ENCODE measurements around the gene SHTN1.

SHTN1 gene

DNA sequence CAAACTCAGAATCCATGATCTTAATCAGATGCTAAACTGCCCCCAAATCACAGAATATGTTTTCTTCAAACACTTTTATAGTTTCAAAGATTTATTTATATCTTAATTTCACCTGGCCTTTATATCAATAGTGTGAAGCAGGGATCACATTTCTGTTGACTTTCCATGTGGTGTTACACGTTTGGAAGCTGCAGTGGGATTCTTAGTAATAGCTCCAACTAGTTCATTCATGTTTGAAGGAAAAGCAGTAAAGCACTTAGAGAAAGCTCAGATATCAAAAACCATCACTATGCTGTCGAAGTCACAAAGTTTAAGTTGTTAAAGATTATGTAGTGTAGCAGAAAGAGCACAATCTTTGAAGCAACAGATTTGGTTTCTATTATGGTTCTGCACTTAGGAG, 138.9 kb downstream of the SHTN1 start:
- DNase-seq, result no peak

DNA sequence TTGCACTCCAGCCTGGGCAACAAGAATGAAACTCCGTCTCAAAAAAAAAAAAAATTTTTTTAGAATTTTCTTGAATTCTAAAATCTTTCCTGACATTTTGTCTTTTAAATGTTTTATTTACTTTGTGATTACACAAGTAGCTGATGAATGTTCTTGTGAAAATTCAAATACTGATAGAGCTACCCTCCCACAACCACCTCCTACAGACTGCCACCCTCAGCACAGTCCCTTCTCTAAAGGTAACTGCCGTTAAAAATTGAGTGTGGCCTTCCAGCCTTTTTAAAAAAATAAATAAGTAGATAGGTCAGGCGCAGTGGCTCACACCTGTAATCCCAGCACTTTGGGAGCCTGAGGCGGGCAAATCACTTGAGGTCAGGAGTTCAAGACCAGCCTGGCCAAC, 140.6 kb downstream of the SHTN1 start:
- no peak for DNase-seq

DNA sequence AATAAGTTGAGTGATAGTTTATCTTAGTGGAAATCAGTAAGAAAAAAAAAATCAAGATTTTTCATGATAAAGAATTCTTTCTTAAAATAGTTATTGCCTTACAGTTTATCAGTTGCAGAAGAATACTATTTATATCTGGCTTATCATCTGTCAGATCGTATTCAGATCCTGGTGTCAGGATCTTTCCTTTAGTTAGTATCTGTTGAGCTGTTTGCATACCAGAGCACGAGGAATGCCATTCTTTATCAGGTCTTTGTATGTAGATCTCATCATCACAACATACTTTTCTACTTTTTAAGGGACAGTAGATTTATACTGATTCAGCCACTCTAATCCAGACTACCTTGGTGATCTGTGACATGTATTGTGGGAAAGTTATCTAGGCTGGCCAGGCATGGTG, 143.2 kb downstream of the SHTN1 start:
- DNase-seq, result no peak

DNA sequence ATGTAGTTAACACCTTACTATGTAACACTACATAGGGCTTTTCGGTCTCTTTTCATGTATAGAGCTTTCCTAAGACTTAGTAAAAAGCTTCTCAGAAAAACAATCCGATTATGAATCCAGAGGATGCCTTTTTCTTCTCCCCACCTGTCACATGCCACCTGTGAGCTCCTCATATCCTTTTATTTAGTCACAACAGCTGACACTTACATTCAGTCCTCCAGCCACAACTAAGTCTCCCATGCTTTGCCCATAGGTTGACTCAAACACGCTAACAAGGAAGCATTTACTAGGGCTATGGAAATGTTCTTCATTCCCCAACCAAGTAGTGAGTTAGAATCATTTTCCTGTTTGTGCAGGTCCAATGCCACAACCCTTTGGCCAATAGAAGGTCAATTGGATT, 147.8 kb downstream of the SHTN1 start:
- DNase-seq, result no peak

DNA sequence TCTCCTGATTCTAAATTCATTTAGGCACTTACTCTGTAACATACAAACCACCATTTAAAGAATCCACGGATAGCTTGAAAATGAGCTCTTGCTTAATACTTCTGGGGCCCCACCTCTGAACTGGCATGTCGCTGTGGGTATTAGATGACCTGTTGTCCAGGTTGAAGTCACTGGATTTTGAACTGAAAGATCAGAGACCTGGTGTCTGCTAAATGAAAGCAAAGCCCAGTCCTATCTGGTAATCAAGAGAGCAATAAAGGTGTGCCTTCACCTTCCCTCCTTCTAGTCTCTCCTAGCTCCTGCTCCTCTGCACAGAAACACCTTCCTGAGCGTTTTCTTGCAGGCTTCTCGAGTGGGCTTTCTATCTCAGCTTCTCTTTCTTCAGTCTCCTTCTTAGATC, 151.3 kb downstream of the SHTN1 start:
- no peak for DNase-seq

DNA sequence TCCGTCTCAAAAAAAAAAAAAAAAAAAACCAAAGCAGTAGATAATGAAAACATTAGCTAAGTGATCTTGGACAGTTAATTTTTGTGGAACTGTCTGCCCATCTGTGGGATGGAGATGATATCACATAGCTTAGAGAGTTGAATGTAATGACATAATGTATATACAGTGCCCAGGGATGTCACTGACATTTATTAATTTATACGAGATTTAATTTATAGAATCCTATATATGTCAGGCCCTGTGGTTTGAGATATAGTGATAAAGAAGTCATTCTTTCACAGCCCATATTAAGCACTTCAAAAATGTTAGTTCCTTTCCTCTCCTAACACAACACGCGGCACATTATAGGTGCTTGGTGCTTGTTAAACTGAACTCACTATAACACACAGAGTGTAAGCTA, 151.7 kb downstream of the SHTN1 start:
- no peak for DNase-seq

DNA sequence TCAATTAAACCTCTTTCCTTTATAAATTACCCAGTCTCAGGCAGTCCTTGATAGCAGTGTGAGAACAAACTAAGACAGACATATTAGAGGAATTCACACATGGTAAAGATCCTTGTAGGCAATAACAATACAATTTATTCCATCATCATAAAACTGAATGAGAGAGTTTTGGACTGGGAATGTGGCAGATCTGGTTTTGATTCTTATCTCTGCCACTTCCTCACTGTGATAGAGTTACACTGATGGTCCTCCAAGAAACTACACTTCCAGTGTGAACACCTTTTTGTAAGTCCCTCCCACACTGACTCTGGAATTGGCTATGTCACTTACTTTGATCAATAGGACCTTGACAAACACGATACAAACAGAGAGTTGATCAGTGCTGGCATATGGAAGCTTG, 152.7 kb downstream of the SHTN1 start:
- DNase-seq, result no peak

DNA sequence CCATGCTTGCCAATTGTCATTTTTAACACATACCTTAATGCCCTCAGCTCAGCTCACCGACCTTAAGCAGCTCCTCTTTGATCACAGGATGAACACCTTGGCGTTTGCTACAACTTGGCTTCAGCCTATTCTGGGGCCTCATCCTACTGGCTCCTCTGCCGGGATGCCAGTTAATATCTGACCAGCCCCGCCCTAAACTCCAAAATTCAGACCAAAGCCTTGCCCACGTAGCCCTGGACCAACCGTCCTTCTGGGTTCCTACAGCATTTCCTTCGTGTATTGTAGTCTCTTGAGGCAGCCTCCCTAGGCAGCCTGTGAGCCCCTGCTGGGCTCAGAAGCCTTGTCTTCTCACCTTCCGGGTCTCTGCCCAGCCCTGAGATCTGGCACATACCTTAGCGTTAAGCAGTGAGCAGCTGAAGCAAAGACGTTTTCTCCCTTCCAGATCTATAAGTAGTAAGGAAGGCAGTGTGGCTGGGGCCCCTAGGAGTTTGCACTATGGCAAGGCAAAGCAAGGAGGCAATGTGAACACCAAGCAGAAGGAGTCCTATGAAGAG, 154.9 kb downstream of the SHTN1 start:
- DNase-seq, result no peak

DNA sequence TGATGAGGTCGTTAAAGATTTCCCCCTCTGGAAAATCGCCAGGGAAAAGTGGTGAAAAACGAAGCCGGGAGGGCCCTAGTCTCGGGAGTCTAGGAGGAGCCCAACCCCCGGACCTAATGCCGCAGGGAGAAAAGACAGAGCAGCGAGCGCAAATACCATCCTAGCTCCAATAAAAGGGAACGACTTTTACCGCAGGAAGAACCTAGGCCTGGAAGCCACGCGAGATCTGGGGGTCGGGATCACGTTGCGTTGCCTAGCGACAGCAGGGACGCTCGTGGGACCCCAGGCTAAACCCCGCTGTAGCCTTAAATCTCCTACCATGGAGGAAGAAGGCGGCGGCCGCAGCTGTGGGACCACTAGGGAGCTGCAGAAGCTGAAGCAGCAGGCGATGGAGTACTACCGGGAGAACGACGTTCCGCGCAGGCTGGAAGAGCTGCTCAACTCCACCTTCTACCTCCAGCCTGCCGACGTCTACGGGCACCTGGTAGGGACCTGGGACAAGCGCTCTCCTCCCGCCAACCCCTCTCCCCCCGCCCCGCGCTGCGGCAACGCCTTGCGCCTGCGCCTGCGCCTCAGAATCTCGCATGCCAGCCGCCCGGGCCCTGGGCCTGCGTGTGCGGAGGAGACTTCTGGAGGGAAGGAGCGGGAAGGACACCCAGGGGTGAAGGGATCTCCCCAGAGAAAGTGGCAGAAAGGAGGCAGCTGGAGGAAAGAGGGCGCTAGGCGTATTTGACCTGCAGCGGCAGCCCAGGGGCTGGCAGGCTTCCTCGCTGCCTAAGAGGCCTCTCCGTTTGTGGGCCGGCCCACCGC, 155.5 kb downstream of the SHTN1 start, which contains the start of gene ENO4:
TSS of gene ENO4 (plus strand) at position 252 of the 810 bp plus-strand sequence. CDS start at position 320, 68 bp downstream.
- DNase-seq, result peak; percentile 80

DNA sequence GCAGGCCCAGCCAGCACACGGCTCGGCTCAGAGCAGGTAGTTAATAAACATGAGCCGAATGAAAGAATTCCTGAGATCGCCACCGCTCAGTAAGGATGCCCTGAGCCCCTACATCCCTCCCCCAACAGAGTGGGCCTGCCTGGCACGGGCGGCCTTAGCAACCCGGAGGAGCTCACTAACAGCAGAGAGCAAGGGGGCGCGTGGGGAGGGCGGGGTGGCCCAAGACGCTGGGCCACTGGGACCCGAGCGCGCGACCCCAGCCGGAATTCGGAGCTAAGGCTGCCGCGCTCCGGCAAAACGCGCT, 156.1 kb downstream of the SHTN1 start:
- no peak for DNase-seq

DNA sequence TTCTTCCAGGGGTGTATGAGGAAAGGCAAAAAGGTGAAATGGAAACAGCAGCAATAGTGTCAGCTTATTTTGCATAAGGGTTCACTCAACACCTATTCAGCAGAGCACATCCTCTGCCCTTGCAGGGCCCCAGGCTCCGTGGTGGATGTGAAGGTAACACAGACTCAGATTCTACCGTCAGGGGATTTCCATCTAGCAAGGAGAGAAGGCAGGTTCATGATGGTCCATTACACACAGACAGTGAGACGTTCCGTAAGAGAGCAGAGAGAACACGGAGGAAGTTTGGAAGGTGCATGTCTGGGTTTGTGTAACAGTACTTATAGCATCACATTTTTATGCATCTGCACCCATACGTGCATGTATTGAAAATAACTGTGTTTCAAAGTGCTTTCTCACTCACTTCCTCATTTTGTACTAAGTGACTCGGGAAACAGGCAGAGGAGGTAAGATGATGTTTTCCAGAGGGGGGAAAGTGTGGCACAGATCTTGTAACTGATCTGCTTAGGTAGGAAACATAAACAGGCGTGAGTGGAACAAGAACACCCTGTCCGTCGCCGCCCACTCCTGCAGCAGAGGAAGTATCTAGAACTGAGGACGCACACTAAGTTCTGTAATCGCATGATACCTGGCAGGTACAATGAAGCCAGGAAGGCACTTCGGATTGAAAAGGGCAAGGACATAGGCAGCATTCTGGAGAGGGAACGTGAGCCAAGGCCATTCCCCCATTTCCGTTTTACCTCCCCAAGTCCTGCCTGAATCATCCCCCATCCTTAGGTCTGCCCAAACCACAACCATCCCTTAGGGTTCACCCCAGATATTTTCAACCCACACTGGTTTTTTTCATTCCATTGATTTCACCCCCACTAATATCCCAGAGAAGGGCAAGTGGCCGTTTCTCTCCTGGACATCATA, 156.7 kb downstream of the SHTN1 start:
- DNase-seq, result peak; percentile 72

DNA sequence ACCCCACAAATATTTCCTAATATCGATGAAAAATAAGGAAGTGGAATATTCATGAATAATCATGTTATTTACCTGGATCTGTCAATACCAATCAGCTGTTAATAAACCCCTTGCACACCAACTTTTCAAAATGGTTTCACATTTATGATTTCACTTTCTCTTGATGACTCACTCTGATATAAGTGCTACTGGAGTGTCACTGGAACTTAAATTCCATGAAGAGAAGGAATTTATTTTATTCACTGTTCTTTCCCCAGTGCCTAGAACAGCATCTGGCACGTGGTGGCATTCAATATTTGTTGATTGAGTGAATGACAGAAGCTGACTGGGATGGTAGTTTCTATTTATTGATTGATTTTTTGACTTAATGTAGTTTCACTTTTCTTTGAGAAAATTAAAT, 159.2 kb downstream of the SHTN1 start:
- no peak for DNase-seq

DNA sequence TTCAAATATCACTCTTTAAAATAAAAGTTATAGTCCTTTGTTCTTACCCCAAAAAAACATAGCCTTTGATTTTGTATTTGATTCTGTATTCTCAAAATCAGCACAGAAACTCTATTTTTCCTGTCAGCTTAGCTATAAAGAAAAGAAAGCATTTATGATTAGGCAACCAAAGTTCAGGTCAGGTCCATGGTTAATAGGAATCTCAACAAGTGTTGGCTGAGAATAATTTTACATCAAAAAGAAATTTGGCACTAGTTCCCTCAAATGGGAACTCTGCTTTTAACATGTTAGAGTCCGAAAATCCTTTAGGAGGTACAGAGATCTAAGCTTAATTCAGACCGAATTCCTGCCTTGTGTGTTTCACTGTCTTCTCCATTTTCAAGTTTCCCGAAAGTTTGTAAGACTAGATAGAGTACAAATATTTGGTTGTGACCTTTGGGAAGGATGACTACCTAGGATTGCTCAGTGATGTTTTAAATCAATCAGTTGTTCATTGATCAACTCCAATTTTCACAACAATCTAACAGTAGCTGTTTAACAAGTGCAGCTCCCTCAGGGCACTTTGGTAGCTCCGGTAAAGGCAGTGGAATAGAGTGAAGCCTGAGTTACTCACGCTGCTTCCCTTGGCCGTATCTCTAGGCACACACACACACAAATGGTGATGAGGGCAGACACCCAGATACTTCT, 164.5 kb downstream of the SHTN1 start:
- no peak for DNase-seq

DNA sequence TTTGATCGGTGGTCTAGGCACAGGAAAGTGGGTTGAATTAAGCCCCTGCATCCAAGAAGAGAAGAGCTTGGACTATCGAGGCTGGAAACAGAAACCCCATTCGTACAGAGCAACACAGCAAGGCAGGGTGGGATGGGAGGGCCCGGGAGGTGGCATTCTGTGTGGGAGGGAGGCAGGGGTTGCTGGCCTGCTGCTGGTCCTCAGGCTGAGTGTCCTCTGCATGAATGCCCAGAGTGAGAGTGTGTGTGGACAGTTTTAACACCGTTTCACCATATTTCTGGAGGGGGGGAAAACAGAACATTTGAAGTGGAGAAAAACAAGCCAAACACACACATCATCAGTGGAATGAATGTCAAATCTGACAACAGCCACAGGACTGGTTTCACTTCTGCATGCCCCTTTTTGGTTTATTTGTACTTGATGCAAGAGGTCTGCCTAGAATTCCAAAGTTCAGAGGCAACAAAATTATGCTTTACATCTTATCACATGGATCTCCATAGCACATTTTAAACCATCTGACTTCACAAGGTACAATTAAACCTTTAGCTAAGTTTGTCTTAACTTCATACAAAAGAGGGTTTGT, 166.8 kb downstream of the SHTN1 start:
- DNase-seq, result no peak

DNA sequence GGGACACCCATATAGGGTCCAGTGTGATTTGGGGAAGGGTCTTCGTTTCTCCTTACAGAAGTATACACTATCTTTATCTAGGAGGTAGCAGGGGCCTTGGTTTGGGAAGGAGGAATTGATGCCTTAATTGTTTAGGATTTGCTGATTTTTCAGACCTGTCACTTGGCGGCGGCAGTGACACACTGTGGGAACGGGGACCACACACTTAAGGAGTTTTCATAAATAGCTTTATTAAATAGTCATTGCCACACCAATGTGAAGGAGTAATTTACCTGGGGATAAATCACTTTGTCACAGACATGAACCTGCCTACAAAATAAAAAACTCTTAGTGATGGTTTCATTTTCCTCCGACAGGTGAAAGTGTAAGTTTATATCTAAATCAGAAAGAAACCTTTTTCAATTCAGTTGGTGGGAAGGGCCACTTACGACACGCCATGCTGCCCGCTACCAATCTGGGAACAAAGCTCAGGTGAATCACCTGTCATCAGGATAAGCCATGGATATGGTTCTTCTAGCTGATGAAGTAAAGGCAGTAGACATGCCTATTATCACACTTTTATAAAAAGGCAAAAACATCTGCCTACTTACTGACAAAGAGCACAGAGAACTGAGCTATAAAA, 168.0 kb downstream of the SHTN1 start:
- no peak for DNase-seq

DNA sequence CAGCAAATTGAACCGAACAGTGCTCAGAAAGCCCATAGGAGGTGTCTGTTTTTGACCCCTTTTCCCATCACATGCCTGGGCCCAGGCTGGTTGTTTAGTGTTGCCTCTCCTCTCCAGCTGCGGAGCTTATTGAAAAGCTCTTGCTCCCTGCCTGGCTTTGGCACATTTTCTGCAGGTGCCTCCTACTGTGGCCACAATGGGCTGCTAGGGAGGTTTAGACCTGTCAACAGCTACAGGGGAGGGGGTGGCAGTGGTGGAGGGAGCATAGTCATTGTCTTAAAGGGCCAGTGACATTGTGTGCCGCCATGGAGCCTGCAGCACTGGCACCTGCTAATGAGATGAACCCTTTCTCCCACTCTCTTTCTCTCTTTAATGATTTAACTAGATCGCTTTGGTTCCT, 168.9 kb downstream of the SHTN1 start:
- no peak for DNase-seq

DNA sequence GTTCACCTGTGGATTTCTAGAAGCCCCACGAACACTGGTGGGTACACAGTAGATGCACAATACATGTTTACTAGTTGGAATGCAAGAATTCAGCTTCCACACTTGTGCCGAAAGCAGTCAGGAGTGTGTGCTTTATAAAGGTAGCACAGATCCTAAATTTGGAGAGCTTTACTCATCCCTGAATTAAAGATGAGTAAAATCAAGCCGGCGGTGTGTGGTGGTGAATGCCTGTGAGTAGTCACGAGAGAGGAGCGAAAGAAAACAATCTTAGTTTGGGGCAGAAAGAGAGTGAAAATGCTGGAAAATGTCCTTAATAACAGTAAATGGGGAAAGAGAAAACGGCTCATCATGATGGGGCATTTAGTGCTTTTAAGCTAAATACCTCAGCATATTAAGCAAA, 169.3 kb downstream of the SHTN1 start:
- DNase-seq, result no peak

DNA sequence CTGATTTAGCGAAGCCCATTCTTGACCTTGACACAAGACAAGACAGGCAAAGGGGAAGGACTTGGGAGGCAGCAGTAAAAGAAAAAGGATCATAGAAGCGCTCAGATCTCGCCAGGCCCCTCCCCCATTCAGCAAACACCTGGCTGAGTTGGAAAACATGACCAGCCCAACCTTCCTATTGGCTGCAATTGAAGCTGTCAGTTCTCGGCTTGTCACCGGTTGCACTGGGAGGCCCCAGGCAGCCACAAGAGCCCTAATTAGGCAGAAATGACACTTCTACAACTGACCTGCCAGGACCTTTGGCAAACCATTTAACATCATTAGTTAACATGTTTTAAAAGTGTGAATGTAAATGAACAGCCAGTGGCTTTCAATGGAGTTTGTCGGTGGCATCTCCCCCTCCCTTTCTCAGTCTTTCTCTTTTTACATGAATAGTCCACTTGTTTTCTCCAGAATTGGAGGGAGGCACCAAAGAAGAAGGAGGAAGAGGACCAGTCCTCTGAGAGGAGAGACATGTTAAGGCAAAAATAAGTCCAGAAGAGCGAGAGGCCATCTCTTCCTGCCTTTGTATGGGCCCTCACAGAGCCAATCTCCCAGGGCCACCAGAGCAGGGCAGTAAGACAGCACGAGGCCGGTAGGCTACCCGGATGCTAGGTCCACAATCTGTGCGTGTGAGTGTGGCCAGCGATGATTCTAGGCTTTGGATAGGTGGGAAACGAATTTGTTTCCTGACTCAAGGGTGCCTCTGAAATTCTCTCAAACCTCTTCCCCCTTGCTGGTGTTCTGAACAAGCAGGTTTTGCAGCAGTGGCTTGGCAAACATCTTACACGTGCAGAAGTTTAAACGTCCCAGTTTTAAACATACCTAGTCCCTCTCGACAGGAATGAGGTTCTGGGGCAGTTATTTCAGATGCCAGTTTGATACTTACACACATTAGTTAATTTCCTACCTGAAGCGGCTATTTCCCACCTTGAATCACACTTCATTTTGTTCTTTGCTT, 170.7 kb downstream of the SHTN1 start:
- DNase-seq, result no peak

DNA sequence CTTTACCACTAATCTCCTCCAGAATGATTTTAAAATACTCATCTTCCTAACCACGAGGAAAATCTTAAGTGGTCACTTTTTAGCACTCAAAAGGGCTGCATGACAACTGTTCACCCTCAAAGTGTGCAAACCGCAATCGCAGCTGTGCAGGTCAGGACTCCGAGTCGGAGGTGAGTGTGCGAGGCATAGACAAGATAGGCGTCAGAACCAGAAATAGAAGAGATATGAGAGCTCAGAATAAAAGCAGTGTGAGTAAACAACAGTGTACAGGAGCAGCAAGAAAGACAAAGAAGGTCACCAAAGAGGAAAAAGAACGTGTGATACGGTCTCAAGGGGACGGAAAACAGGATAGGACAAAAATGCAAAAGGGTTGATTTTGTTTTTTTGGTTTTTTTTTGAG, 173.2 kb downstream of the SHTN1 start:
- no peak for DNase-seq
